Activated gamma-delta T cell treated with anti-CD3 and anti-CD28 coated beads, Interleukin-2, amount 50 U/mL, for 16 hours (primary cell): ENCODE results near the gene OR1J1.

Source experiments
- DNase-seq: peaks from one replicate; pipeline ENCODE4 v3.0.0-alpha.2; 2020; ENCODE audit warnings: low read depth

The OR1J1 gene

DNA sequence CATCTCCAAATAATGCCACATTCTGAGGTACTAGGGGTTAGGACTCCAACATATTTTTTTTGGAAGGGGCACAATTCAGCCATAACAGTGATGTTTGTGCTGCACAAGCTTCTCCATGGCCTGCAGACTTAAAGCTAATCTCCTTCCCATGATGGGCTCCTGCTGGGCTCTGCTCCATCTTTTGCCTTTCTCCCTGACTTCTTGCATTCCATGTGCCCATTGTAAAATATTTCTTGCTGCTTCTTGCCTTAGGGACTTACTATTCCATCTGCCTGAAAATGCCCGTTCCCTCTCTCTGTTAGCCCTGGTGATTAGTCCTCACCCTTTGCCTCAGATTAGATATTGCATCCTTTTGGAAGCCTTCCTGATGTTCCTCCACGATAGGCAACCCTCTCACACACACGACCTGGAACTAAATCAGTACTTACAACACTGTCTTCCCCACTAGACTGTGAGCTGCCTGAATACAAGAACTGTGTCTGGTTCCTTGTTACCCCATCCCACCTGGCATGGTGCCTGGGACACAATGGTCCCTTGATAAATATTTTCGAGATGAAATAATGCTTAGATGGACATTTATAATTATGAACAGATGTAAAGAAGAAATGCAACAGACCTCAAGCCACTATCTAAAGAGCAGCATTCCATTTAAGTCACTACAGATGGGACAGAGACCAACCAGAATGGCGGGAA lies 33.5 kb downstream of the OR1J1 start:
- no peak for DNase-seq

DNA sequence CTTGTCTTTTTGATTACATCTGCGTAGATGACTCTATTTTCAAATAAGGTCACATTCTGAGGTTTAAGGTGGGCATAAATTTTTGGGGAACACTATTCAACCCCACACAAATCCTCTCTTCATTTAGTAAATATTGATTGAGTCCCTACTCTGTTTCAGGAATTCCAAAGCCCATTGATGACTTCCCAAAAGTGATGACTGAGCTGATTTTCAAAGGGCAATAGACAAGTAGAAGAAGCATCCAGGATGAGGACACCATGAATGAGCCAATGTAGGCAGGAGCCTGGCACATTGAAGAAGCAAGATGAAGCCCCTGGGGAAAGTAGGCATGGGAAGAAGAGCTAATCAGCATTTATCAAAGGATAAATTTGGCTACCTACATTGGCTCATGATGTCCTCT lies 35.2 kb downstream of the OR1J1 start:
- no peak for DNase-seq
